GM18519 (cell line): Measurements from ENCODE around the gene TMEM86B.

Experiments used
- ATAC-seq: cut with Tn5 transposase; IDR thresholded peaks from one replicate; pipeline ENCODE4 v1.9.1; 2021; ENCODE audit warnings: mild to moderate bottlenecking, moderate library complexity; ENCODE audit not compliant: unreplicated experiment, low FRiP score

Gene TMEM86B

DNA sequence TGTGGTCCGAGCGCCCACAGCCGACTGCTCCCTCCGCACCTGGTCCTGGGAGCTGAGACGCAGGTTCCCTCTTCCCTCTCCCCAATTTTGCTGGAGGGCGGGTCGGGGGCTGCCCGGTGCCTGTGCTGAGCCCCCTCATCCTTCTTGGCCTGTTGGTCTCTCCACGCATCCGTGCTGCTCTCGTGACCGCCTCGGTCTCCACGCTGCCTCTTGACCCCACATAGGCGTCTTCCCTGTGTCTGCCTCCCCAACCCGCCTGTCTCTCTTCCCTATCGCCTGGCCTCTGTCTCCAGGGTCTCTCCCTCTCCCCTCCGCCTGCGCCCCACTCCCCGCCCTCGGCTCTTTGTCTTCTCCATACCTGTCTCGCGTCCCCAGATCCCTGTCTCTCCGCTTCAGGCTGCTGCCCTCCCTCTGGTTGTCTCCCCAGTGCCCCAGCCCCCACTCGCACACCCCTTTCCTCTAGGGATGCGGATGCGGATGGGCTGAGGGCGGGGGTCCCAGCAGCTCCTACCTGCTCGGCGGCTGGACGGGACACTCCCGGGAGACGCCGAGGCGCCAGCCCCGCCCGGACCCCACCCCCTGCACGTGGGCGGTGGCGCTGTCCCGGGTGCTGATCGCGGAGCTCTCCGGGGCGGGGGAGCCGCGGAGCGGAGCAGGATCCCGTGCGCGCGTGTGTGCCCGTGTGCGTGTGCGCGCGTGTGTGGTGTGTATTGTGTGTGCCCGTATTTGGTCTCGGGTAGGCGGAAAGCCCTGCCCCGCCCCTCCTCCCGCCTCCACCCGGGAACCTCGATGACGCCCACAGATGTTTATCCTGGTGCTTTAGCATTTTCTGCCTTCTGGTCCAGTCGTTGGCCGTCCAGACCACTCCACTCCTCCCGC, 48.7 kb downstream of the TMEM86B start, which contains the start of gene SYT5:
Gene SYT5, minus strand, starts transcription at position 684 of the 879 bp plus-strand sequence. CDS start 1,248 bp downstream, outside the sequence.
- ATAC-seq, result no peak

DNA sequence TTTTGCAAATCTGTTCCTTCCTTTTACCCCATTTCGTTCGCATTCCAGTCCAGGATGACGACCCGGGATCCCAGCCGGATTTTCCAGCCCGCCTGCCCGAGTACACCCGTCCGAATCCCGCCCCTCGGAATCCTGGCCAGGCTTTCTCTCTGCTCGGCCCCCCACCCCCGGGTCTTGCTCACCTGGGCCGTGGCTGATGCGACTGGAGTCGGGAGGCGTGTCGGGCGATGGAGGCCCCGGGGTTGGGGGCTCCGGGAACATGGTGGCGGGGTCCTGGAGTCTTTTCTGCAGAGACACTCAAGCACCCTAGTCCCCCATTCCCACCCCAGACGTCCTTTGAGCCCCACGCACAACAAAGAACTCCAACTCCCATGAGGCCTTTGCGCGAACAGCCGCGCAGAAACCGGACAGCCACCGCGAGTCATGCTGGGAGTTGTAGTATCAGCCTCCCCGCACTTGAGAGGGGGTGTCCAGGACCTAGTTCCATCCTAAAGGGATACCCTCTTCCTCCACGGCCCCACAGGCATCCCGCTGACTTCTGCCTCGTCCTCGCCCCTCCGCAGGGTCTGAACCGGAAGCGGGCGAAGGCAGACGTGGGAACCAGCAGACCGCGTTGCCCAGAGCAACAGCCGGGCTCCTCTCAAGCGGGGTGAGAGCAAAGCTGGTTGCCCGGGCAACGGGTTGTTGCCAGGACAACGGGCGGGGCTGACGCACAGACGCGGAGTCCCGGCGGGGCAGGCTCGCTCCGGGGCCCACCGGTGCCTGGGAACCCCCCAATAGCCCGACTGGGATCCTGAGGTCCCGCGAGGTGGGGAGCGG, 49.6 kb downstream of the TMEM86B start:
- no peak for ATAC-seq
